GM21528 (cell line): ENCODE data around the gene GSE1.

ENCODE experiments used
- ATAC-seq: cut with Tn5 transposase; IDR thresholded peaks from one replicate; pipeline ENCODE4 v1.9.1; 2021; ENCODE audit warnings: mild to moderate bottlenecking, moderate library complexity; ENCODE audit not compliant: unreplicated experiment, low FRiP score

The GSE1 gene

GRCh38 chr16:85673529-85674417 is 60.7 kb downstream of the GSE1 start:
- no peak for ATAC-seq

- no peak for ATAC-seq
Observed at GRCh38 chr16:85674418-85674755, 61.3 kb downstream of the GSE1 start.

- ATAC-seq, result no peak
Observed at GRCh38 chr16:85674828-85675227, 61.7 kb downstream of the GSE1 start.

- no peak for ATAC-seq
Observed at GRCh38 chr16:85675251-85675874, 62.2 kb downstream of the GSE1 start.

- ATAC-seq, result no peak
Observed at GRCh38 chr16:85676466-85676865, 63.3 kb downstream of the GSE1 start.

- ATAC-seq, result no peak
Observed at GRCh38 chr16:85677383-85677967, 64.4 kb downstream of the GSE1 start.

GRCh38 chr16:85678016-85678415 is 64.9 kb downstream of the GSE1 start:
- no peak for ATAC-seq

GRCh38 chr16:85678821-85679220 is 65.7 kb downstream of the GSE1 start:
- ATAC-seq, result no peak

GRCh38 chr16:85679870-85680269 is 66.7 kb downstream of the GSE1 start:
- ATAC-seq, result no peak

GRCh38 chr16:85680352-85680944 is 67.3 kb downstream of the GSE1 start:
- ATAC-seq, result no peak

GRCh38 chr16:85681255-85681654 is 68.1 kb downstream of the GSE1 start:
- ATAC-seq, result no peak

- ATAC-seq, result no peak
Observed at GRCh38 chr16:85682516-85682915, 69.4 kb downstream of the GSE1 start.

- ATAC-seq, result no peak
Observed at GRCh38 chr16:85683363-85683762, 70.2 kb downstream of the GSE1 start.

- no peak for ATAC-seq
Observed at GRCh38 chr16:85685251-85685650, 72.1 kb downstream of the GSE1 start.

- no peak for ATAC-seq
Observed at GRCh38 chr16:85686912-85687591, 73.9 kb downstream of the GSE1 start.

GRCh38 chr16:85687651-85688471 is 74.7 kb downstream of the GSE1 start:
- ATAC-seq, result no peak

- peak; percentile 88 for ATAC-seq
Observed at GRCh38 chr16:85688586-85689284, 75.6 kb downstream of the GSE1 start, which contains the start of gene GINS2. Gene GINS2, minus strand, starts transcription at chr16:85688954. Its CDS starts 56 bp downstream, at chr16:85688898.

- no peak for ATAC-seq
Observed at GRCh38 chr16:85689285-85689949, 76.3 kb downstream of the GSE1 start.

- ATAC-seq, result no peak
Observed at GRCh38 chr16:85689950-85690320, 76.8 kb downstream of the GSE1 start.
